ENCODE results near the gene R3HDM4.

The R3HDM4 gene

DNA sequence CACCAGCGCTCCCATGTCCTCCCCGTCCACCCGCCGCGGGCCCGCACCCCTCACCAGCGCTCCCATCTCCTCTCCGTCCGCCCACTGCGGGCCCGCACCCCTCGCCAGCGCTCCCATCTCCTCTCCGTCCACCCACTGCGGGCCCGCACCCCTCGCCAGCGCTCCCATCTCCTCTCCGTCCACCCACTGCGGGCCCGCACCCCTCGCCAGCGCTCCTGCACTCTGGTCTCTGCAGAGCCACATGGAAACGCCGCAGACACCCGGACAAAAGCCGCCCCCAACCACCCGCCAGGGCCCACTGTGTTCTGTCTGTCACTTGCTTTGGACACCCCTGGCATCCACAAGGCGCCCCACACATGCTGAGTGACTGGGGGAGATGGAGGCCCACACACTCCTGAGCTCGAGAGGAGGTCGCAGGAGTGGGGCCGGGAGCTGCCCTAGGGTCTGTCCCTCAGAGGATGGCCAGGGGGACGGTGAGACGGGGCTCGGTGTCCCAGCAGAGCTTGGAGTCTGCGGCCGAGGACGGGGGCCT is 46.2 kb downstream of the R3HDM4 start:
- Histone ChIP-seq H2AFZ (no peak overlapping the region), H3K9ac (no peak overlapping the region), H3K4me2 (ENCODE audit: low read length) (no peak overlapping the region), H3K27me3 (ENCODE audit: control insufficient read depth, insufficient read depth, low read length) (no peaks in the 10 kb centered on the region), H3K9me3 (ENCODE audit: control insufficient read depth, low read length) (no peaks in the 10 kb centered on the region), H3K4me1 (no peaks in the 10 kb centered on the region), H3K4me3 (ENCODE audit: low read depth, low read length) (no peak overlapping the region), H3K27ac (no peak overlapping the region), H3K36me3 (ENCODE audit: control insufficient read depth, insufficient read depth, low read length) (no peaks in the 10 kb centered on the region), H3K79me2 (no peaks in the 10 kb centered on the region)
- TF ChIP-seq, protein P1, sequence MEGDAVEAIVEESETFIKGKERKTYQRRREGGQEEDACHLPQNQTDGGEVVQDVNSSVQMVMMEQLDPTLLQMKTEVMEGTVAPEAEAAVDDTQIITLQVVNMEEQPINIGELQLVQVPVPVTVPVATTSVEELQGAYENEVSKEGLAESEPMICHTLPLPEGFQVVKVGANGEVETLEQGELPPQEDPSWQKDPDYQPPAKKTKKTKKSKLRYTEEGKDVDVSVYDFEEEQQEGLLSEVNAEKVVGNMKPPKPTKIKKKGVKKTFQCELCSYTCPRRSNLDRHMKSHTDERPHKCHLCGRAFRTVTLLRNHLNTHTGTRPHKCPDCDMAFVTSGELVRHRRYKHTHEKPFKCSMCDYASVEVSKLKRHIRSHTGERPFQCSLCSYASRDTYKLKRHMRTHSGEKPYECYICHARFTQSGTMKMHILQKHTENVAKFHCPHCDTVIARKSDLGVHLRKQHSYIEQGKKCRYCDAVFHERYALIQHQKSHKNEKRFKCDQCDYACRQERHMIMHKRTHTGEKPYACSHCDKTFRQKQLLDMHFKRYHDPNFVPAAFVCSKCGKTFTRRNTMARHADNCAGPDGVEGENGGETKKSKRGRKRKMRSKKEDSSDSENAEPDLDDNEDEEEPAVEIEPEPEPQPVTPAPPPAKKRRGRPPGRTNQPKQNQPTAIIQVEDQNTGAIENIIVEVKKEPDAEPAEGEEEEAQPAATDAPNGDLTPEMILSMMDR (IDR thresholded peaks at IDR 0.05): no peak

DNA sequence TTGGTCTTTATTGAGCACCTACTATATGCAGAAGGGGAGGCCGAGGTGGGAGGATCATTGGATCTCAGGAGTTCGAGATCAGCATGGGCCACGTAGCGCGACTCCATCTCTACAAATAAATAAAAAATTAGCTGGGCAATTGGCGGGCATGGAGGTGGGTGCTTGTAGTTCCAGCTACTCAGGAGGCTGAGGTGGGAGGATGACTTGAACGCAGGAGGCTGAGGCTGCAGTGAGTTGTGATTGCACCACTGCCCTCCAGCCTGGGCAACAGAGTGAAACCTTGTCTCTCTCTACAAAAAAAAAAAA is 49.8 kb downstream of the R3HDM4 start:
- Histone ChIP-seq H3K9me3 (ENCODE audit: control insufficient read depth, low read length) (no peaks in the 10 kb centered on the region), H3K27ac (no peak overlapping the region), H3K4me2 (ENCODE audit: low read length) (no peak overlapping the region), H3K9ac (no peak overlapping the region), H3K4me1 (no peaks in the 10 kb centered on the region), H2AFZ (no peak overlapping the region), H3K4me3 (ENCODE audit: low read depth, low read length) (no peak overlapping the region), H3K36me3 (ENCODE audit: control insufficient read depth, insufficient read depth, low read length) (no peaks in the 10 kb centered on the region), H3K27me3 (ENCODE audit: control insufficient read depth, insufficient read depth, low read length) (no peaks in the 10 kb centered on the region), H3K79me2 (no peaks in the 10 kb centered on the region)
- TF ChIP-seq, protein P1 (IDR thresholded peaks at IDR 0.05): no peak

DNA sequence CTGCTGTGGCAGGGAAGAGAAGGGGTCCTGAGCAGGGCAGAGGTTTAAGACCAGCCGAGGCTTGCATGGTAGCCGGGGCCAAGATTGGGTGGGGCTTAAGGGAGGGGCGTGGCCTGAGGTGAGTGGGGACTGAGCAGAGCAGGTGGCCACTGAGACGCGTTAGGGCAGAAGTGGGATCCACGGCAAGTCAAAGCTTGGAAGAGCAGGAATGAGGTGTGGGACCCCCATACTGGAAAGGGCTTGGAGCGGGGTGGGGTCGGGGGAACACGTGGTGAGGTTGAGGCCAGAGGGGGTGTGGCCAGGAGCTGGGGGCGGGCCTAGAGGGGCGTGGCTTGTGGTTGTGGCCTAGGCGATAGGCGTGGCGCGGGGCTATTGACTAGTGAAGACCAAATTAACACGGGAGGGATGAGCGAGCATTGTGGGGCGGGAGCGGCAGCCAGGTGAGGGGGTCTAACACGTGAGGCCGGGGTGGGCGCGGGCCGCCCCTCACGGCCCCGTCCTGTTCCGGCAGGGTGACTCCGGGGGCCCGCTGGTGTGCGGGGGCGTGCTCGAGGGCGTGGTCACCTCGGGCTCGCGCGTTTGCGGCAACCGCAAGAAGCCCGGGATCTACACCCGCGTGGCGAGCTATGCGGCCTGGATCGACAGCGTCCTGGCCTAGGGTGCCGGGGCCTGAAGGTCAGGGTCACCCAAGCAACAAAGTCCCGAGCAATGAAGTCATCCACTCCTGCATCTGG is 50.3 kb downstream of the R3HDM4 start:
- Histone ChIP-seq H2AFZ (no peak overlapping the region), H3K27ac (no peak overlapping the region), H3K4me1 (no peaks in the 10 kb centered on the region), H3K27me3 (ENCODE audit: control insufficient read depth, insufficient read depth, low read length) (no peaks in the 10 kb centered on the region), H3K79me2 (no peaks in the 10 kb centered on the region), H3K9me3 (ENCODE audit: control insufficient read depth, low read length) (no peaks in the 10 kb centered on the region), H3K4me2 (ENCODE audit: low read length) (no peak overlapping the region), H3K9ac (no peak overlapping the region), H3K4me3 (ENCODE audit: low read depth, low read length) (no peak overlapping the region), H3K36me3 (ENCODE audit: control insufficient read depth, insufficient read depth, low read length) (no peaks in the 10 kb centered on the region)
- TF ChIP-seq, protein P1 (IDR thresholded peaks at IDR 0.05): no peak

DNA sequence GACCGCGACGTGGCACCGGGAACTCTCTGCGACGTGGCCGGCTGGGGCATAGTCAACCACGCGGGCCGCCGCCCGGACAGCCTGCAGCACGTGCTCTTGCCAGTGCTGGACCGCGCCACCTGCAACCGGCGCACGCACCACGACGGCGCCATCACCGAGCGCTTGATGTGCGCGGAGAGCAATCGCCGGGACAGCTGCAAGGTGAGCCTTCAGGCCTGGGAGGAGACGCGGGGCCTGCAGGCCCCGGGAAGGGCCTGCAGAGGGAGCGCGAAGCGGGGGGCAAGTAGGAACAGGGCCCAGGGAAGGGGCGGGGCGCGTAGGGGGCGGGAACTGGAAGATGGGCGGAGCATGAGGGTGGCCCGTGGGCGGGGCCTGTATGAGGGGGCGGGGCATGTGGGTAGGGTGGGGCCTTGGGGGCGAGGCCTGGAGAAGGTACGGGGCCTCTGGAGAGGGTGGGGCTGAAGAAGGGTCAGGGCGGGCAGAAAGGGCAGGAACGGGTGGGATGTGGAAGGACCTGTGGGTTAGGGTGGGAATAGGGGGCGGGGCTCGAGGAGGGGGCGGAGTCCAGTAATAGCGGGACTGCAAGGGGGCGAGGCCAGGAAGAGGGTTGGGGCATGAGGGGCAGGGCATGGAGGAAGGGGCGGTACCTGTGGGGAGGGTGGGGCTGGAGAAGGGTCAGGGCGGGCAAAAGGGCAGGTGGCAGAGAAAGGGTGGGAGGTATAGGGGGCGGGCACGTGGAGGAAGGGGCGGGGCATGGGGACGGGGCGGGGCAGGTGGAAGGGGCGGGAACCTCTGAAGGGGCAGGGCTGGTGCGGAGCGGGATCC is 51.1 kb downstream of the R3HDM4 start:
- TF ChIP-seq, protein P1 (IDR thresholded peaks at IDR 0.05): no peak
- H3K27ac ChIP-seq: no peak overlapping the region
- H3K79me2 ChIP-seq: no peaks in the 10 kb centered on the region
- no peaks in the 10 kb centered on the region for H3K36me3 ChIP-seq (ENCODE audit: control insufficient read depth, insufficient read depth, low read length)
- H3K4me2 ChIP-seq (ENCODE audit: low read length): no peak overlapping the region
- no peaks in the 10 kb centered on the region for H3K4me1 ChIP-seq
- H3K9me3 ChIP-seq (ENCODE audit: control insufficient read depth, low read length): no peaks in the 10 kb centered on the region
- no peak overlapping the region for H2AFZ ChIP-seq
- H3K9ac ChIP-seq: no peak overlapping the region
- no peak overlapping the region for H3K4me3 ChIP-seq (ENCODE audit: low read depth, low read length)
- H3K27me3 ChIP-seq (ENCODE audit: control insufficient read depth, insufficient read depth, low read length): no peaks in the 10 kb centered on the region

Data from parathyroid adenoma (tissue), 2 donors.